ENCODE data around the gene DMD.
A peak's percentile ranks its signal among the peaks of the same experiment; 100 is the strongest.

Gene DMD

DNA sequence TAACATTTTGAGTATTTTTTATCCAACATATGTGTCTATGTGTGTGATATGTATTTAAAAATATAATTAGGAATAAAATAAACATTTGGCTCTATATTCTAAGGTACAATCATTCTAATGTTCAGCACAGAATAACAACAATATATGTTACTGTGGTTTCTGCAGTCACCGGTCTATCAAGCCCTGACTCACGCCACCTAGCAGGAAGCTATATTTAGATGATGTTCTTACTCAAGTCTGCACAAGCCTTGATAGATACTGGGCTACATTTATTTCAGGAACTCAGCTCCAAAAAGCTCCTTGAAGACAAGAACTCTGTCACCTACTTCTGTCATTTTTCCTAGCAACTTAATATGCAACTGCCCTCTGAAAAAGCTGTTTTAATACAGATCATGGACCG, 1987.5 kb downstream of the DMD start:
- no peak overlapping the region for H3K27ac ChIP-seq
- TF ChIP-seq, protein P1, sequence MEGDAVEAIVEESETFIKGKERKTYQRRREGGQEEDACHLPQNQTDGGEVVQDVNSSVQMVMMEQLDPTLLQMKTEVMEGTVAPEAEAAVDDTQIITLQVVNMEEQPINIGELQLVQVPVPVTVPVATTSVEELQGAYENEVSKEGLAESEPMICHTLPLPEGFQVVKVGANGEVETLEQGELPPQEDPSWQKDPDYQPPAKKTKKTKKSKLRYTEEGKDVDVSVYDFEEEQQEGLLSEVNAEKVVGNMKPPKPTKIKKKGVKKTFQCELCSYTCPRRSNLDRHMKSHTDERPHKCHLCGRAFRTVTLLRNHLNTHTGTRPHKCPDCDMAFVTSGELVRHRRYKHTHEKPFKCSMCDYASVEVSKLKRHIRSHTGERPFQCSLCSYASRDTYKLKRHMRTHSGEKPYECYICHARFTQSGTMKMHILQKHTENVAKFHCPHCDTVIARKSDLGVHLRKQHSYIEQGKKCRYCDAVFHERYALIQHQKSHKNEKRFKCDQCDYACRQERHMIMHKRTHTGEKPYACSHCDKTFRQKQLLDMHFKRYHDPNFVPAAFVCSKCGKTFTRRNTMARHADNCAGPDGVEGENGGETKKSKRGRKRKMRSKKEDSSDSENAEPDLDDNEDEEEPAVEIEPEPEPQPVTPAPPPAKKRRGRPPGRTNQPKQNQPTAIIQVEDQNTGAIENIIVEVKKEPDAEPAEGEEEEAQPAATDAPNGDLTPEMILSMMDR (conservative IDR thresholded peaks at IDR 0.05): no peak

DNA sequence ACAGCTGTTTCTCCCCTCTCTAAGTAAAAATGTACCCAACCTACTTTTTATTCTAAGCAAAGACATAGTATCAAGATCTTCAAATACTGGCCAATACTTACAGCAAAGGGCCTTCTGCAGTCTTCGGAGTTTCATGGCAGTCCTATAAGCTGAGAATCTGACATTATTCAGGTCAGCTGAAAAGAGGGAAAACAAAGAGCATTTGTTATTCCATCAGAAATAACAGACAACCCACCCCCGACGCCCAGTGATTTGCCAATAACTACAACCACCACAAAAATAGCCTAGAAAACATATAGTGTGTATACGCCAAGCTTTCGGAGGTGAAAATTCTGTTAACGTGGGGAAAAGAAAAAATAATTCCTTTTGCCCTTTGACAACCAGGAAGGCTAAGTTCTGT, 1988.4 kb downstream of the DMD start:
- H3K27ac ChIP-seq: no peak overlapping the region
- TF ChIP-seq, protein P1 (conservative IDR thresholded peaks at IDR 0.05): no peak

DNA sequence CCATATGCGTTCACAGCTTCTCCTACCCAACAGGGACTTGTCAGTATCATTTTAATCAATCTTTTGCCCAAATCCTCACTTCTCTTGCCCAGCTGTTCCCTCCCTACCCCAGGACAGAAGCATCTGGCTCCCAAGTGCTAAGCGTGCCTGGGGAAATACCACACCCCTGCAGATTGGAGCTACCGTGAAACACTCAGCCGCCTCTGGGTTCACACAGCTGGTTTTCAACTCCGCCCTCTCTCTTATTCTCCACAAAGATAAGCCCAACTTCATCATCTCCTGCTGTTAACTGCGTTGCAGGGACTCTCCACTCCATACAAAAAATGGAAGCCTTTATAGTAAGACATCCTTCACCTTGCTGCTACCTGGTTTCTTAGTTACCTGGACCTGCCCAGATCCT, 1992.2 kb downstream of the DMD start:
- no peak overlapping the region for H3K27ac ChIP-seq
- TF ChIP-seq, protein P1 (conservative IDR thresholded peaks at IDR 0.05): no peak

DNA sequence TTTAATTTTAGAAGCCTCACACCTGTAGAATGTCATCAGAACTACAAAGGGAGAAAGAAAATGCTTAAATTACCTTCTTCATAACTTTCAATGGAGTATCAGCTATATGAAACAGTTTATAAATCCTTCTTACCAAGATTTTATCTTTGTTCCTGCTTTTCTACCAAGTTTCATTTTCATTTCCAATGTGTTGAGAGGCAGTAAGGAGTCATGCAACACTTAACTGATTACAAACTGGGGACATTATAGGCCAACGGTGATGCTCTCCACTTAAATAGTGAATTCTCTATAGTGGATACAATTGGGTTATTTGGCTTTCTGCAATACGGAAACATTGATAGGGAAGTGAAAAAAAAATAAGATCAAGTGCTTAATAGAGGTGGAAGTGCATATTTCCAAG, 1994.3 kb downstream of the DMD start:
- H3K27ac ChIP-seq: no peak overlapping the region
- TF ChIP-seq, protein P1 (conservative IDR thresholded peaks at IDR 0.05): no peak

DNA sequence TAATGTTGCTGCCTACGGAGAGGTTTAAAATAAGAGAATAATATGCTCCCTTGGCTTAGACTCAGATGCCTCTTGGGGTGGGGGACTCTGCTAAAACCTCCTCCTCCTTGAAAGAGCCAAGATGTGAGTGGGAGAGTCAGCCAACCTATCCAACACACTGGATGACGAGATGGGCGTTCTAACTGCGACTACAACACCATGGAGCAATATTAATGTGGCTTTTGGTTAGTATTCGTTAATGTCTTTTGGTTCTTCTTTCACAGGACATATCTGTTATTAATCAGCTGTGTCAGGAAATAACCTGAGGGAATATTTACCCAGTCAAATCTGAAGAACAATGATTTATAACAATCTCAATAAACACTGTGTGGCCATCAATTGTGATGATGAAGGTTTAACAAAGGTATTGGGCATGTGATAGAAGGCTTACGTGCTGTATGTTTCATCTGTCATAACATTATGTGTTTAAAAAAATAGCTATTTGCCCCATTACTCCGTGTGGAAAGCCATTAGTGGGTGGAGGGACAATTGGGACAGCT, 1996.0 kb downstream of the DMD start:
- H3K27ac ChIP-seq: no peak overlapping the region
- TF ChIP-seq, protein P1 (conservative IDR thresholded peaks at IDR 0.05): no peak

DNA sequence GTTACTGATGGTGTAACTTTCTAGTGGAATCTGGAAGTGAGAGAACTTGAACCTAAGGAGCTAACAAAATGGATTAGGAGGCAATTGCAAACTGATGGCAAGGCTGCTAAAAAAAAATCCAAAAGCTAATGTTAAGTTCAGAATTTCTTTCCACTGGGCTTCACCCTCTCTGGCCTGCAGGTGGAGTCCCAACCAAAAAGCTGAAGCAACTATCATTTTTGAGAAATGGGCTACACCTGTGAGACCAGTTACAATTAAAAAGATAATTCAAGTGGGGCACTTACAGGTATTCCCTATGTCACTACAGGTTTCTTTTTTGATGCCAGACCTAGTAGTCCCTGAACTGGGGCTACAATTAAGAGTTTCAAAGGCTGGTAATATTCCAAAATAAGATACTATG, 1997.4 kb downstream of the DMD start:
- TF ChIP-seq, protein P1 (conservative IDR thresholded peaks at IDR 0.05): peak; percentile 68
- no peak overlapping the region for H3K27ac ChIP-seq

DNA sequence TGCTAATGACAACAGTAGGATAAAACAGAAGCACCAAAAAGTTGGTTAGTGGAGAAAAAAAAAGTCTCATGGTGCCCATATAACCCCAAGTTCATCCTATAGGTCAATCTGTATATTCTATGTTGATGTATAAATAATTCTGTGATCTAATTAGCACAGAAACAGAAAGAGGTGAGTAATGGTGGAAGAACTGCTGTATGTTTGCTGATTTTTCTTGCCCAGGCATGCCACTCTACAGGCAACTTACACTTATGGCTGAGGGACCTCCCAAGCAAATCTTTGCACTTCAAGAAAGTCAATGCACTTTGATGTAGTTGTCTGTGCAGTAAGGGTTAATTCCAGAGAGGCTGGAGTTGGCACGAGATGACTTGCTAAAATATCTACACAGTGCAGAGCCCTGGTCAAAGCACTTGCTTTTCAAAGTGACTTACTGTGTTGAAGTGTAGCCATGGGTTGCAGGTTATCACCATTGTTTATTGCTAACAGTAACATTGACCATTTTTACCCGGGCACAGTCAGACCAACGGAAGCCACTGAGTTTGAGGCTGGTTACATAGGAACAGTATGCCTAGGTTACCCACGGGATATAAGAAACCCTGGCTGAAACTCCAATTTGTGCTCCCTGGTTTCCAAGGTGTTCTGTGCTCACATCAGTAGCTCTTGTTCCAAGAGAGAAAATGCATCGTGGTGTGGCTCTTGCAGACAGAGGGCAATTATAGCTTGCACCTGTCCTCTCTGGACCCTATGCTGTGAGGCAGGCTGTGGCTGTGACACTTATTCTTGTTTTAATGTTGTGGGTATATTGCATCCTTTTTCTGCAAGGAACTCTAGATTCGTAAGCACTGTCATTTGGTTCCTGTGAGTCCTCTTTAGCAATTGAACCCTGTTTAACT, 1998.2 kb downstream of the DMD start:
- TF ChIP-seq, protein P1 (conservative IDR thresholded peaks at IDR 0.05): no peak
- no peak overlapping the region for H3K27ac ChIP-seq

All from VCaP (cell line).